HG02571 (cell line): ENCODE measurements around the gene ZNF385A.
"Not testable (repeated sequence)": the region's sequence is repeated elsewhere in the genome, so short reads cannot be mapped to it uniquely, and the experiment has no call there.

Experiments used
- ATAC-seq: cut with Tn5 transposase; IDR thresholded peaks from one replicate; pipeline ENCODE4 v1.9.1; 2021; ENCODE audit warnings: mild to moderate bottlenecking, moderate library complexity; ENCODE audit not compliant: unreplicated experiment

Gene ZNF385A

GRCh38 chr12:54330442-54330841 lies 54.1 kb downstream of the ZNF385A start:
- no peak for ATAC-seq

GRCh38 chr12:54329759-54330158 lies 54.8 kb downstream of the ZNF385A start:
- ATAC-seq = no peak

GRCh38 chr12:54328595-54329337 lies 55.8 kb downstream of the ZNF385A start:
- no peak for ATAC-seq

GRCh38 chr12:54325442-54326109 lies 59.0 kb downstream of the ZNF385A start:
- ATAC-seq = not testable (repeated sequence)

- ATAC-seq = peak; percentile 98
Measured at GRCh38 chr12:54324617-54325441, 59.7 kb downstream of the ZNF385A start, which contains the start of gene COPZ1. Gene COPZ1 (plus strand): TSS chr12:54325131. CDS start chr12:54325164, 33 bp downstream.

GRCh38 chr12:54321363-54321762 lies 63.2 kb downstream of the ZNF385A start:
- no peak for ATAC-seq
